Neural cell (in vitro differentiated cells): ENCODE results near the gene EHD4. TPM values are rescaled to one million over a fixed set of nuclear protein-coding genes. Genes with fewer than 3 reads are reported as not detected.

Source experiments
- H2AFZ ChIP-seq: fragments of 200-600, 300-800 bp; sonication (generic), shearing (Covaris generic); 2 replicates; pipeline ENCODE4 v1.6.0; 2014; ENCODE audit warnings: low read depth, mild to moderate bottlenecking, antibody characterized with exemption, low read length, moderate library complexity
- H3F3A ChIP-seq: fragments of 200-600 bp; shearing (Covaris generic); 2 replicates; pipeline ENCODE4 v1.6.1; 2016; ENCODE audit warnings: mild to moderate bottlenecking, moderate library complexity, mixed read lengths, antibody characterized with exemption, low read length; ENCODE audit not compliant: insufficient read depth, poor library complexity, severe bottlenecking
- H3K27ac ChIP-seq: fragments of 200-600, 300-800 bp; sonication (generic), shearing (Covaris generic); 2 replicates; pipeline ENCODE4 v1.5.1; 2014; ENCODE audit warnings: mild to moderate bottlenecking, low read length, moderate library complexity
- H3K27me3 ChIP-seq: fragments of 300-800, 200-600 bp; sonication (generic), shearing (Covaris generic); 2 replicates; pipeline ENCODE4 v1.6.0; 2014; ENCODE audit warnings: mild to moderate bottlenecking, low read depth, low read length, moderate library complexity; ENCODE audit not compliant: insufficient read depth
- H3K36me3 ChIP-seq: fragments of 300-800, 200-600 bp; sonication (generic), shearing (Covaris generic); 2 replicates; pipeline ENCODE4 v1.5.1; 2014; ENCODE audit warnings: mild to moderate bottlenecking, antibody characterized with exemption, low read length, moderate library complexity; ENCODE audit not compliant: insufficient read depth
- H3K4me2 ChIP-seq: fragments of 300-800, 200-600 bp; sonication (generic), shearing (Covaris generic); 2 replicates; pipeline ENCODE4 v1.6.0; 2014; ENCODE audit warnings: mild to moderate bottlenecking, low read length
- H3K4me3 ChIP-seq: fragments of 300-800, 200-600 bp; sonication (generic), shearing (Covaris generic); 2 replicates; pipeline ENCODE4 v1.5.1; 2014; ENCODE audit warnings: mild to moderate bottlenecking, low read length, moderate library complexity
- H3K79me2 ChIP-seq: fragments of 200-600 bp; shearing (Covaris generic); replicated peaks from 2 replicates; pipeline ENCODE4 v1.6.0; 2014; ENCODE audit warnings: mild to moderate bottlenecking, low read length, moderate library complexity; ENCODE audit not compliant: insufficient read depth
- H3K9ac ChIP-seq: fragments of 300-800, 200-600 bp; sonication (generic), shearing (Covaris generic); 2 replicates; pipeline ENCODE4 v1.6.1; 2016; ENCODE audit warnings: mild to moderate bottlenecking, low read length, mixed read lengths
- H3K9me2 ChIP-seq: fragments of 200-600 bp; shearing (Covaris generic); 2 replicates; pipeline ENCODE4 v1.6.1; 2016; ENCODE audit warnings: mild to moderate bottlenecking, low read length, mixed read lengths; ENCODE audit not compliant: insufficient read depth
- H3K9me3 ChIP-seq: fragments of 200-600, 300-800 bp; sonication (generic), shearing (Covaris generic); 2 replicates; pipeline ENCODE4 v1.6.1; 2016; ENCODE audit warnings: mild to moderate bottlenecking, mixed run types, low read length, moderate library complexity, mixed read lengths
- H4K20me1 ChIP-seq: fragments of 200-600 bp; shearing (Covaris generic); 2 replicates; pipeline ENCODE4 v1.6.1; 2016; ENCODE audit warnings: mild to moderate bottlenecking, mixed run types; ENCODE audit not compliant: insufficient read depth
- CTCF ChIP-seq: fragments of 450-650 bp; IDR thresholded peaks from 2 replicates; pipeline ENCODE4 v1.5.1; 2014; ENCODE audit warnings: antibody characterized with exemption, mild to moderate bottlenecking, moderate library complexity; ENCODE audit not compliant: poor library complexity, severe bottlenecking
- EP300 ChIP-seq: fragments of 450-650 bp; conservative IDR thresholded peaks from 2 replicates; pipeline ENCODE4 v1.6.1; 2014; ENCODE audit warnings: antibody characterized with exemption, mild to moderate bottlenecking, moderate library complexity; ENCODE audit not compliant: poor library complexity, severe bottlenecking
- EZH2 ChIP-seq: fragments of 200-600, 300-800 bp; shearing (Covaris generic), sonication (generic); IDR thresholded peaks from 2 replicates; pipeline ENCODE4 v1.6.1; 2014; ENCODE audit warnings: antibody characterized with exemption, low read length, borderline replicate concordance, mild to moderate bottlenecking; ENCODE audit not compliant: insufficient read depth, poor library complexity, severe bottlenecking
- MXI1 ChIP-seq: fragments of 450-650 bp; conservative IDR thresholded peaks from 2 replicates; pipeline ENCODE4 v1.6.1; 2014; ENCODE audit warnings: antibody characterized with exemption, mild to moderate bottlenecking; ENCODE audit not compliant: poor library complexity, severe bottlenecking
- POLR2AphosphoS5 ChIP-seq: IDR thresholded peaks from 2 replicates; pipeline ENCODE4 v1.6.1; 2012
- RAD21 ChIP-seq: fragments of 450-650 bp; conservative IDR thresholded peaks from 2 replicates; pipeline ENCODE4 v1.6.1; 2014; ENCODE audit warnings: antibody characterized with exemption, mild to moderate bottlenecking, moderate library complexity
- REST ChIP-seq: IDR thresholded peaks from 2 replicates; pipeline ENCODE4 v1.6.1; 2012; ENCODE audit warnings: borderline replicate concordance
- SMC3 ChIP-seq: fragments of 450-650 bp; conservative IDR thresholded peaks from 2 replicates; pipeline ENCODE4 v1.6.1; 2014; ENCODE audit warnings: antibody characterized with exemption, mild to moderate bottlenecking, moderate library complexity; ENCODE audit not compliant: poor library complexity
- TAF1 ChIP-seq: IDR thresholded peaks from 2 replicates; pipeline ENCODE4 v1.6.1; 2012; ENCODE audit warnings: low read depth
- polyA plus RNA-seq: library from polyadenylated mRNA; depleted of rRNA; stranded (reverse); fragments of >200 nt; gene quantifications from 2 replicates; pipeline ENCODE4 v1.2.3, GENCODE V29; 2014

EHD4 gene
- polyA plus RNA-seq, 1 donor from 2014 or later: 0.09 TPM

GRCh38 chr15:41870689-41871081 lies 101.7 kb downstream of the EHD4 start:
- H2AFZ ChIP-seq: no peak overlapping the region
- H3F3A ChIP-seq: no peaks in the 10 kb centered on the region
- no peaks in the 10 kb centered on the region for H3K9me2 ChIP-seq
- H3K27me3 ChIP-seq: no peaks in the 10 kb centered on the region
- no peak overlapping the region for H3K4me2 ChIP-seq
- TF ChIP-seq TAF1 (no peak), EZH2 (no peak), EP300 (no peak)
- no peaks in the 10 kb centered on the region for H4K20me1 ChIP-seq
- H3K9ac ChIP-seq: no peak overlapping the region
- H3K27ac ChIP-seq: no peak overlapping the region
- no peaks in the 10 kb centered on the region for H3K36me3 ChIP-seq
- H3K79me2 ChIP-seq: no peaks in the 10 kb centered on the region
- H3K9me3 ChIP-seq: no peaks in the 10 kb centered on the region
- H3K4me3 ChIP-seq: no peak overlapping the region

GRCh38 chr15:41869770-41870688 lies 102.3 kb downstream of the EHD4 start:
- Histone ChIP-seq H3K4me2 (no peak overlapping the region), H2AFZ (no peak overlapping the region), H3K27me3 (no peaks in the 10 kb centered on the region), H3K4me3 (no peak overlapping the region), H3K9me2 (no peaks in the 10 kb centered on the region), H3K9ac (no peak overlapping the region), H3K27ac (no peak overlapping the region), H3K79me2 (no peaks in the 10 kb centered on the region), H3K36me3 (no peaks in the 10 kb centered on the region), H3K9me3 (no peaks in the 10 kb centered on the region), H4K20me1 (no peaks in the 10 kb centered on the region), H3F3A (no peaks in the 10 kb centered on the region)
- TF ChIP-seq REST (no peak), EZH2 (no peak), CTCF (no peak), EP300 (no peak), POLR2AphosphoS5 (no peak), TAF1 (no peak)

DNA sequence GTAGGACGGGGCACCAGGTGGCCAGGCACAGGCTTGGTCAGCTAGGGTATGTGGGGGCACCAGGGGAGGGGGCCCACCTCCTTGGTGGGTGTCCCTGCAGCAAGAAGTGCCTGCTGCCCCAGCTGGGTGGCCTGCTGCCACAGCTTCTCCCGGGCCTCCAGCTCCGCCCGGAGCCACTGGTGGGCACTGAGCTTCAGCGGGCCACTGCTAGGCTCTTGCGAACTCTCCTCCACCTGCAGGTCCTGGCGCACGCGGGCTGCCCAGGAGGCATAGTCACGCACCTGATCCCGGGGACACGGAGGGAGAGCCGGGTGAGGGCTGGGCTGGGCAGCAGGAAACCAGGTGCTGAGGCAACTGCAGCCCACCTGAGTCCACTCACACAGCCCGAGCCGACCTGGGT lies 104.0 kb downstream of the EHD4 start:
- Histone ChIP-seq H3K36me3 (no peaks in the 10 kb centered on the region), H3K9ac (no peak overlapping the region), H3F3A (no peaks in the 10 kb centered on the region), H4K20me1 (no peaks in the 10 kb centered on the region), H3K4me2 (no peak overlapping the region), H3K9me3 (no peaks in the 10 kb centered on the region), H3K4me3 (no peak overlapping the region), H2AFZ (no peak overlapping the region), H3K9me2 (no peaks in the 10 kb centered on the region), H3K27me3 (no peaks in the 10 kb centered on the region), H3K79me2 (no peaks in the 10 kb centered on the region), H3K27ac (no peak overlapping the region)
- TF ChIP-seq EZH2 (no peak), SMC3 (no peak), POLR2AphosphoS5 (no peak), CTCF (no peak), MXI1 (no peak), EP300 (no peak), REST (no peak), TAF1 (no peak), RAD21 (no peak)
